Heart right ventricle (tissue), 16 donors: ENCODE measurements around the gene ZNF772. TPM values are rescaled to one million over a fixed set of nuclear protein-coding genes. Genes with fewer than 3 reads are reported as not detected.

Experiments
- ATAC-seq, 8 donors: fragments of 200-7000 bp; cut with Tn5 transposase; one replicate each; pipeline ENCODE4 v1.9.1; 2020; ENCODE audit warnings: mild to moderate bottlenecking in 8 of 8, moderate library complexity in 8 of 8, moderate number of reproducible peaks in 1 of 8
- DNase-seq, 2 donors: peaks; one replicate each; pipeline ENCODE4 v3.0.0-alpha.2; 2020
- H3K27ac ChIP-seq, 10 donors: fragments of 200-600 bp; sonication (generic) in 2 of 10; one replicate each; pipeline versions ENCODE4 v1.5.0 to v1.8.0; 2020 to 2022; ENCODE audit warnings: mild to moderate bottlenecking in 3 of 10
- H3K27me3 ChIP-seq, 7 donors: fragments of 200-600 bp; one replicate each; pipeline ENCODE4 v1.8.0; 2021 to 2022; ENCODE audit warnings: mild to moderate bottlenecking in 2 of 7
- H3K36me3 ChIP-seq, 9 donors: fragments of 200-600 bp; sonication (generic) in 1 of 9; one replicate each; pipeline versions ENCODE4 v1.5.0 to v1.8.0; 2020 to 2022; ENCODE audit warnings: mild to moderate bottlenecking in 2 of 9
- H3K4me1 ChIP-seq, 9 donors: fragments of 200-600 bp; sonication (generic) in 1 of 9; one replicate each; pipeline versions ENCODE4 v1.5.0 to v1.8.0; 2020 to 2022; ENCODE audit warnings: mild to moderate bottlenecking in 4 of 9
- H3K4me3 ChIP-seq, 10 donors: fragments of 200-600 bp; sonication (generic) in 2 of 10; one replicate each; pipeline versions ENCODE4 v1.5.0 to v1.8.0; 2020 to 2022; ENCODE audit warnings: mild to moderate bottlenecking in 7 of 10, moderate library complexity in 2 of 10
- H3K9me3 ChIP-seq, 11 donors: fragments of 200-600 bp in 10 of 11; sonication (generic) in 2 of 11; one replicate each; pipeline versions ENCODE4 v1.5.0 to v1.8.0; 2013 to 2022; ENCODE audit warnings: mild to moderate bottlenecking in 2 of 11, control low read depth in 1 of 11, moderate library complexity in 1 of 11
- WGBS, 2 donors: extraction: QIAGEN DNeasy Blood & Tissue Kit; methylation state at CpG; one replicate each; pipeline ENCODE4 v1.1.7; 2013; ENCODE audit warnings: inconsistent platforms in 1 of 2; 5-methylcytosine and 5-hydroxymethylcytosine counted together
- intact Hi-C, 10 donors: fragments of 100-400 bp; cut with DNase I; formaldehyde crosslinking; loops; one replicate each; pipeline versions ENCODE4 v1.11.1 to v1.14.2; 2022
- polyA plus RNA-seq, 2 donors: library from polyadenylated mRNA; stranded (reverse); fragments of 200-250 nt; gene quantifications; one replicate each; pipeline ENCODE4 v1.2.3, GENCODE V29; 2013
- total RNA-seq, 10 donors: library from RNA; stranded (reverse); fragmentation: NEBNext Ultra II Directional in 3 of 10; extraction: Animal tissue kit (Norgen Biotek cat#: 25700) in 3 of 10; gene quantifications; one replicate each; pipeline versions ENCODE4 v1.2.1 to v1.2.4, GENCODE V29; 2021 to 2023
- TF ChIP-seq, protein P1 (sequence below), 9 donors: fragments of 200-600 bp; sonication (generic) in 2 of 9; IDR thresholded peaks; one replicate each; pipeline versions ENCODE4 v1.5.0 to v1.8.0; 2021 to 2022; ENCODE audit warnings: antibody characterized with exemption in 9 of 9, mild to moderate bottlenecking in 5 of 9, moderate library complexity in 1 of 9
- donor health status: Arrhythmogenic right ventricular cardiomyopathy.
- donor health status: ischemic (EF 13 %, LVEDD 7.1; RV severe dilation, severe dysfunction).
- donor health status: healthy with polysubstance abuse.
- donor health status: DM: no; HTN: yes; CAD: no.
- donor health status: DM: no; HTN: no; CAD: no.
- donor health status: ischemic (EF 25% LVEDD 6.9; RV normal size, moderate dysfunction).
- donor health status: ischemic (EF 25% LVEDD 5.7; RV mildly dilated, moderate dysfunction).
- donor health status: healthy.
- donor health status: DM: yes; HTN: yes; CAD: no.
- donor health status: Ischemic cardiomyopathy.
- donor health status: ischemic (EF 35%, LVEDD 5.7; RV mildly dilated, moderate dysfunction).
- donor health status: nonischemic (EF 11% LVEDD 7.7; RV severe dilation, severe dysfunction).
- donor health status: DM: yes; HTN: yes; CAD: no.
- donor health status: PGD.
- donor health status: ischemic (EF 29% LVEDD 5.4; RV normal size, mild dysfunction).
- donor health status: nonischemic (EF 23%, LVEDD 6.1; RV moderate dilation, normal function).

Gene ZNF772
- total and polyA plus RNA-seq, 12 donors: 2.4 to 27.4 (median 22.9) TPM

DNA sequence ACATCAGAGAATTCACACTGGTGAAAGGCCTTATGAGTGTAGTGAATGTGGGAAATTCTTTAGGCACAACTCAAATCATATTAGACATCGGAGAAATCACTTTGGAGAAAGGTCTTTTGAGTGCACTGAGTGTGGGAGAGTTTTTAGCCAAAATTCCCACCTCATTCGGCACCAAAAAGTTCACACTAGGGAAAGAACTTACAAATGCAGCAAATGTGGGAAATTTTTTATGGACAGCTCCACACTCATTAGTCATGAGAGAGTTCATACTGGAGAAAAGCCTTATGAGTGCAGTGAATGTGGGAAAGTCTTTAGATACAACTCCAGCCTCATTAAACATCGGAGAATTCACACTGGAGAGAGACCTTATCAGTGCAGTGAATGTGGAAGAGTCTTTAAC, 56.3 kb downstream of the ZNF772 start:
- Histone ChIP-seq H3K27me3 (no peaks in the 10 kb centered on the region), H3K4me1 (peaks cover 0 to 4% (median 0%) of the 10 kb centered on the region in 9 donors), H3K36me3 (peaks cover 0 to 84% (median 53%) of the 10 kb centered on the region in 9 donors), H3K4me3 (no peak overlapping the region), H3K9me3 (peaks cover 0 to 100% (median 32%) of the 10 kb centered on the region in 11 donors), H3K27ac (no peak overlapping the region)
- ATAC-seq (no peak), DNase-seq (no peak)
- 96% methylated on average over 3 of the region's 3 CpGs for WGBS, 2 donors
- TF ChIP-seq, protein P1, sequence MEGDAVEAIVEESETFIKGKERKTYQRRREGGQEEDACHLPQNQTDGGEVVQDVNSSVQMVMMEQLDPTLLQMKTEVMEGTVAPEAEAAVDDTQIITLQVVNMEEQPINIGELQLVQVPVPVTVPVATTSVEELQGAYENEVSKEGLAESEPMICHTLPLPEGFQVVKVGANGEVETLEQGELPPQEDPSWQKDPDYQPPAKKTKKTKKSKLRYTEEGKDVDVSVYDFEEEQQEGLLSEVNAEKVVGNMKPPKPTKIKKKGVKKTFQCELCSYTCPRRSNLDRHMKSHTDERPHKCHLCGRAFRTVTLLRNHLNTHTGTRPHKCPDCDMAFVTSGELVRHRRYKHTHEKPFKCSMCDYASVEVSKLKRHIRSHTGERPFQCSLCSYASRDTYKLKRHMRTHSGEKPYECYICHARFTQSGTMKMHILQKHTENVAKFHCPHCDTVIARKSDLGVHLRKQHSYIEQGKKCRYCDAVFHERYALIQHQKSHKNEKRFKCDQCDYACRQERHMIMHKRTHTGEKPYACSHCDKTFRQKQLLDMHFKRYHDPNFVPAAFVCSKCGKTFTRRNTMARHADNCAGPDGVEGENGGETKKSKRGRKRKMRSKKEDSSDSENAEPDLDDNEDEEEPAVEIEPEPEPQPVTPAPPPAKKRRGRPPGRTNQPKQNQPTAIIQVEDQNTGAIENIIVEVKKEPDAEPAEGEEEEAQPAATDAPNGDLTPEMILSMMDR (IDR thresholded peaks at IDR 0.05): no peak
- intact Hi-C loops: no loop called here

DNA sequence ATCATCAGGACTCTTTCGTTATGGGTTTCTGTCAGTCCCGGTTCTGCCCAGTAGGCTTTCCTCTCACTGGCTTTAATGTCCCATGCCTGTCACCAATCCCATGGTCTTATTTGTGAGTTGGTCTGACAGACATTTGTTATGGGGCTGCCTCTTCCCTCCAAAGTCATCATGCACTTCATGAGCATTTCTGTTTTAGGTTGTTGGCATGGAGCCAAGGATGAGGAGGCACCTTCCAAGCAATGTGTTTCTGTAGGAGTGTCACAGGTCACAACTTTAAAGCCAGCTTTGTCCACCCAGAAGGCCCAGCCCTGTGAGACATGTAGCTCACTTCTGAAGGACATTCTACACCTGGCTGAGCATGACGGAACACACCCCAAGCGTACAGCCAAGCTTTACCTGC, 57.9 kb downstream of the ZNF772 start:
- Histone ChIP-seq H3K27ac (no peak overlapping the region), H3K27me3 (no peaks in the 10 kb centered on the region), H3K9me3 (peaks cover 0 to 100% (median 32%) of the 10 kb centered on the region in 11 donors), H3K4me3 (no peak overlapping the region), H3K36me3 (peaks cover 0 to 88% (median 59%) of the 10 kb centered on the region in 9 donors), H3K4me1 (peaks cover 0 to 7% (median 0%) of the 10 kb centered on the region in 9 donors)
- no peak for DNase-seq
- TF ChIP-seq, protein P1 (IDR thresholded peaks at IDR 0.05): no peak
- ATAC-seq: peak in 1 of 8 donors; percentile 35
- 95 to 97% methylated on average over 4 of the region's 4 CpGs for WGBS, 2 donors
- intact Hi-C loops: no loop called here

Other genes starting within 250 kb of the ZNF772 start
- gene AURKC, start 246.5 kb downstream of the ZNF772 start, total RNA-seq: 1 to 10 TPM in 8 of 10 donors, under 1 TPM in 2; 0.90 to 6.7 (median 1.7) TPM
- 1 to 10 TPM in 1 of 2 donors, under 1 TPM in 1; 0.58 to 2.3 TPM for gene AURKC, start 246.5 kb downstream of the ZNF772 start, polyA plus RNA-seq
- gene ZNF805, start 236.9 kb downstream of the ZNF772 start, total RNA-seq: 10 to 100 TPM in 8 of 10 donors, 1 to 10 TPM in 2; 9.4 to 14.7 (median 11.5) TPM
- gene ZNF805, start 236.9 kb downstream of the ZNF772 start, polyA plus RNA-seq: under 1 TPM; 0.77 to 0.88 TPM
- gene ZNF460, start 197.1 kb downstream of the ZNF772 start, total RNA-seq: 10 to 100 TPM; 22.9 to 50.3 (median 41.1) TPM
- gene ZNF460, start 197.1 kb downstream of the ZNF772 start, polyA plus RNA-seq: 1 to 10 TPM in 1 of 2 donors, under 1 TPM in 1; 0.42 to 4.7 TPM
- 1 to 10 TPM; 5.5 to 9.2 (median 7.0) TPM for gene ZNF543, start 157.1 kb downstream of the ZNF772 start, total RNA-seq
- gene ZNF543, start 157.1 kb downstream of the ZNF772 start, polyA plus RNA-seq: 1 to 10 TPM in 1 of 2 donors, under 1 TPM in 1; 0.86 to 2.1 TPM
- 10 to 100 TPM in 8 of 10 donors, 1 to 10 TPM in 2; 8.0 to 15.7 (median 11.4) TPM for gene ZNF304, start 126.3 kb downstream of the ZNF772 start, total RNA-seq
- gene ZNF304, start 126.3 kb downstream of the ZNF772 start, polyA plus RNA-seq: 1 to 10 TPM; 3.4 to 3.7 TPM
- gene TRAPPC2B, start 114.0 kb downstream of the ZNF772 start, total RNA-seq: 10 to 100 TPM in 7 of 10 donors, 1 to 10 TPM in 3; 8.1 to 18.8 (median 11.4) TPM
- gene TRAPPC2B, start 114.0 kb downstream of the ZNF772 start, polyA plus RNA-seq: 10 to 100 TPM; 31.8 to 37.5 TPM
- gene ZNF547, start 114.0 kb downstream of the ZNF772 start, total RNA-seq: 1 to 10 TPM; 2.0 to 4.2 (median 2.8) TPM
- gene ZNF547, start 114.0 kb downstream of the ZNF772 start, polyA plus RNA-seq: 1 to 10 TPM; 1.4 to 4.2 TPM
- gene ZNF548, start 87.7 kb downstream of the ZNF772 start, total RNA-seq: 10 to 100 TPM; 12.7 to 18.8 (median 14.2) TPM
- gene ZNF548, start 87.7 kb downstream of the ZNF772 start, polyA plus RNA-seq: 1 to 10 TPM; 5.3 to 7.8 TPM
- 10 to 100 TPM in 5 of 10 donors, 1 to 10 TPM in 5; 7.7 to 11.6 (median 10.0) TPM for gene ZNF17, start 66.4 kb downstream of the ZNF772 start, total RNA-seq
- 1 to 10 TPM; 3.4 to 4.2 TPM for gene ZNF17, start 66.4 kb downstream of the ZNF772 start, polyA plus RNA-seq
- 1 to 10 TPM; 1.7 to 7.7 (median 2.4) TPM for gene ZNF749, start 42.2 kb downstream of the ZNF772 start, total RNA-seq
- gene ZNF749, start 42.2 kb downstream of the ZNF772 start, polyA plus RNA-seq: 10 to 100 TPM in 1 of 2 donors, 1 to 10 TPM in 1; 2.9 to 12.8 TPM
- 1 to 10 TPM; 1.9 to 6.5 (median 4.5) TPM for gene VN1R1, start 20.4 kb downstream of the ZNF772 start, total RNA-seq
- 1 to 10 TPM in 1 of 2 donors, under 1 TPM in 1; 0.88 to 1.8 TPM for gene VN1R1, start 20.4 kb downstream of the ZNF772 start, polyA plus RNA-seq
- gene ZNF419, start 10.2 kb upstream of the ZNF772 start, total RNA-seq: 1 to 10 TPM; 5.4 to 9.1 (median 7.8) TPM
- gene ZNF419, start 10.2 kb upstream of the ZNF772 start, polyA plus RNA-seq: 1 to 10 TPM; 5.0 to 9.2 TPM
- gene ZNF773, start 22.4 kb upstream of the ZNF772 start, total RNA-seq: 1 to 10 TPM; 3.1 to 6.4 (median 5.0) TPM
- 1 to 10 TPM; 2.4 to 3.2 TPM for gene ZNF773, start 22.4 kb upstream of the ZNF772 start, polyA plus RNA-seq
- 1 to 10 TPM; 3.0 to 5.1 (median 3.8) TPM for gene ZNF549, start 49.8 kb upstream of the ZNF772 start, total RNA-seq
- 1 to 10 TPM; 2.1 to 2.9 TPM for gene ZNF549, start 49.8 kb upstream of the ZNF772 start, polyA plus RNA-seq
- 1 to 10 TPM; 4.6 to 9.7 (median 7.5) TPM for gene ZNF550, start 82.3 kb upstream of the ZNF772 start, total RNA-seq
- 1 to 10 TPM; 3.3 to 6.7 TPM for gene ZNF550, start 82.3 kb upstream of the ZNF772 start, polyA plus RNA-seq
- 1 to 10 TPM; 2.9 to 6.5 (median 4.6) TPM for gene ZNF416, start 101.3 kb upstream of the ZNF772 start, total RNA-seq
- gene ZNF416, start 101.3 kb upstream of the ZNF772 start, polyA plus RNA-seq: 1 to 10 TPM; 1.7 to 3.0 TPM
- 1 to 10 TPM; 2.7 to 5.4 (median 4.5) TPM for gene ZIK1, start 106.6 kb upstream of the ZNF772 start, total RNA-seq
- 1 to 10 TPM; 1.2 to 3.7 TPM for gene ZIK1, start 106.6 kb upstream of the ZNF772 start, polyA plus RNA-seq
- gene ZNF530, start 122.3 kb upstream of the ZNF772 start, total RNA-seq: 1 to 10 TPM; 3.2 to 5.6 (median 4.4) TPM
- 1 to 10 TPM; 4.7 to 5.8 TPM for gene ZNF530, start 122.3 kb upstream of the ZNF772 start, polyA plus RNA-seq
- 10 to 100 TPM in 8 of 10 donors, 1 to 10 TPM in 2; 9.5 to 18.0 (median 12.7) TPM for gene ZNF134, start 136.7 kb upstream of the ZNF772 start, total RNA-seq
- gene ZNF134, start 136.7 kb upstream of the ZNF772 start, polyA plus RNA-seq: 1 to 10 TPM; 5.4 to 6.2 TPM
- gene ZNF211, start 155.6 kb upstream of the ZNF772 start, total RNA-seq: 10 to 100 TPM in 6 of 10 donors, 1 to 10 TPM in 4; 9.2 to 14.1 (median 10.4) TPM
- gene ZNF211, start 155.6 kb upstream of the ZNF772 start, polyA plus RNA-seq: 10 to 100 TPM in 1 of 2 donors, 1 to 10 TPM in 1; 5.7 to 26.6 TPM
- under 1 TPM in 5 of 10 donors, not detected in 5; 0.10 to 0.57 (median 0.19) TPM for gene ZSCAN4, start 191.4 kb upstream of the ZNF772 start, total RNA-seq
- under 1 TPM; 0.03 to 0.29 TPM for gene ZSCAN4, start 191.4 kb upstream of the ZNF772 start, polyA plus RNA-seq
- 1 to 10 TPM; 3.3 to 5.5 (median 4.1) TPM for gene ZNF551, start 204.4 kb upstream of the ZNF772 start, total RNA-seq
- 1 to 10 TPM; 1.8 to 1.9 TPM for gene ZNF551, start 204.4 kb upstream of the ZNF772 start, polyA plus RNA-seq
- gene ZNF154, start 231.6 kb upstream of the ZNF772 start, total RNA-seq: 1 to 10 TPM; 2.8 to 5.7 (median 4.4) TPM
- gene ZNF154, start 231.6 kb upstream of the ZNF772 start, polyA plus RNA-seq: 1 to 10 TPM; 1.2 to 6.4 TPM